GM19099 (cell line): ENCODE data around the gene SIX5.

Source experiments
- POLR2A ChIP-seq: IDR thresholded peaks from 3 replicates; pipeline ENCODE4 v1.6.1; 2011; ENCODE audit warnings: low read depth; ENCODE audit not compliant: insufficient read length; ENCODE audit errors: extremely low read depth

Gene SIX5

GRCh38 chr19:45782162-45782691 lies 13.2 kb upstream of the SIX5 start, which contains the start of gene DMPK:
Gene DMPK, minus strand, starts transcription at chr19:45782490. Its CDS starts 138 bp downstream, at chr19:45782352.
- TF ChIP-seq POLR2A, result no peak

GRCh38 chr19:45781214-45782161 lies 12.4 kb upstream of the SIX5 start:
- TF ChIP-seq POLR2A, result no peak

- no peak for TF ChIP-seq POLR2A
These were observed 11.6 kb upstream of the SIX5 start for GRCh38 chr19:45780448-45781213.

GRCh38 chr19:45780146-45780447 lies 11.0 kb upstream of the SIX5 start:
- TF ChIP-seq POLR2A, result no peak

- TF ChIP-seq POLR2A, result no peak
These were observed 10.4 kb upstream of the SIX5 start for GRCh38 chr19:45779231-45780145.

- no peak for TF ChIP-seq POLR2A
These were observed 9.1 kb upstream of the SIX5 start for GRCh38 chr19:45778010-45778661.

GRCh38 chr19:45777395-45777961 lies 8.4 kb upstream of the SIX5 start:
- TF ChIP-seq POLR2A, result no peak

- no peak for TF ChIP-seq POLR2A
These were observed 5.7 kb upstream of the SIX5 start for GRCh38 chr19:45774765-45775164.

- TF ChIP-seq POLR2A, result no peak
These were observed 4.3 kb upstream of the SIX5 start for GRCh38 chr19:45773384-45773783.

GRCh38 chr19:45772912-45773311 lies 3.9 kb upstream of the SIX5 start:
- TF ChIP-seq POLR2A, result no peak

- TF ChIP-seq POLR2A, result no peak
These were observed 3.2 kb upstream of the SIX5 start for GRCh38 chr19:45772130-45772840.

GRCh38 chr19:45771311-45771933 lies 2.4 kb upstream of the SIX5 start:
- TF ChIP-seq POLR2A, result no peak
